ENCODE measurements around the gene TRAPPC3. TPM values are rescaled to one million over a fixed set of nuclear protein-coding genes. Genes with fewer than 3 reads are reported as not detected.

The TRAPPC3 gene
- total and polyA plus RNA-seq, 9 of the 15 experiments (the other 6 are each of a cell fraction or from before 2014, with no cell fraction given): 20.6 to 141 (median 112) TPM

- TF ChIP-seq NR4A1 (CRISPR knock-in tag; IDR thresholded peaks at IDR 0.05) (no peak), NR4A1 (tag; IDR thresholded peaks at IDR 0.05) (peak; percentile 78), CREB3 (tag; conservative IDR thresholded peaks at IDR 0.05; ENCODE audit: low read depth) (peak; percentile 31; the same call in 1 of the 2 replicates), CUX1 (CRISPR knock-in tag; IDR thresholded peaks at IDR 0.05) (no peak), ZNF609 (CRISPR knock-in tag; IDR thresholded peaks at IDR 0.05; ENCODE audit: borderline replicate concordance) (0 out of 2 replicates have a peak, but pooled peaks have one; percentile 28), RREB1 (CRISPR knock-in tag; IDR thresholded peaks at IDR 0.05) (peak; percentile 59; the same call in 1 of the 2 replicates), MAFF (IDR thresholded peaks at IDR 0.05; ENCODE audit: low read length) (no peak), ZNF77 (CRISPR knock-in tag; IDR thresholded peaks at IDR 0.05) (no peak), CREM (IDR thresholded peaks at IDR 0.05; ENCODE audit: low read depth) (peak; percentile 64), ARID1B (IDR thresholded peaks at IDR 0.05) (no peak), RBM39 (optimal IDR thresholded peaks at IDR 0.05; ENCODE audit: low read depth, low read length) (peak; percentile 60)
These were observed 11.7 kb upstream of the TRAPPC3 start (continued) for GRCh38 chr1:36160949-36161485.

Measured in K562 (cell line).